PFSK-1 (cell line): ENCODE results near the gene RBMS3.

Experiments
- POLR2AphosphoS5 ChIP-seq: IDR thresholded peaks from 2 replicates; pipeline ENCODE4 v1.6.1; 2012; ENCODE audit warnings: low read depth, mild to moderate bottlenecking, control low read depth, low read length, moderate library complexity
- SIN3A ChIP-seq: IDR thresholded peaks from 2 replicates; pipeline ENCODE4 v1.6.1; 2012; ENCODE audit warnings: mild to moderate bottlenecking, low read length, moderate library complexity, borderline replicate concordance; ENCODE audit not compliant: insufficient read depth
- TAF1 ChIP-seq: IDR thresholded peaks from 2 replicates; pipeline ENCODE4 v1.6.1; 2012; ENCODE audit warnings: low read length, control low read depth, borderline replicate concordance; ENCODE audit not compliant: insufficient read depth
- TF ChIP-seq, protein P1 (sequence below), 2 experiments: IDR thresholded peaks; 2 replicates each; pipeline versions ENCODE4 v1.6.1 to v1.8.0; 2011 to 2012; ENCODE audit warnings: low read depth in 2 of 2, low read length in 2 of 2, control low read depth in 1 of 2, inconsistent platforms in 1 of 2, mild to moderate bottlenecking in 1 of 2, moderate library complexity in 1 of 2; ENCODE audit not compliant: insufficient read depth in 1 of 2

DNA sequence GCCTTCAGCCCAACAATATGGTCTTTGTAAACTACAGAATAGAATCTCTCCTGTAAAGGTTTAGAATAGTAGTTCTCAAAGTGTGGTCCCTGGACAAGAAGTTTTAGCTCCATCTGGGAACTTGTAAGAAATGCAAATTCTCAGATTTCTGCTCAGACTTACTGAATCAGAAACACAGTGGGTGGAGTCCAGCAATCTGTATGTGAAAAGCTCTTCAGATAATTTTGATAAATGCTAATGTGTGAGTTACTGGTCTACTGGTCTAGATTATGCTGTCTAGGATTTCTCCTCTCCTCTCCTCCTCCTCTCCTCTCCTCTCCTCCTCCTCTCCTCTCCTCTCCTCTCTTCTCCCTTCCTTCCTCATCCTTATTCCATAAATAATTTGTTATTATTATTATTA lies 57.5 kb downstream of the RBMS3 start:
- TF ChIP-seq POLR2AphosphoS5 = no peak
- no peak for TF ChIP-seq TAF1
- TF ChIP-seq, protein P1, sequence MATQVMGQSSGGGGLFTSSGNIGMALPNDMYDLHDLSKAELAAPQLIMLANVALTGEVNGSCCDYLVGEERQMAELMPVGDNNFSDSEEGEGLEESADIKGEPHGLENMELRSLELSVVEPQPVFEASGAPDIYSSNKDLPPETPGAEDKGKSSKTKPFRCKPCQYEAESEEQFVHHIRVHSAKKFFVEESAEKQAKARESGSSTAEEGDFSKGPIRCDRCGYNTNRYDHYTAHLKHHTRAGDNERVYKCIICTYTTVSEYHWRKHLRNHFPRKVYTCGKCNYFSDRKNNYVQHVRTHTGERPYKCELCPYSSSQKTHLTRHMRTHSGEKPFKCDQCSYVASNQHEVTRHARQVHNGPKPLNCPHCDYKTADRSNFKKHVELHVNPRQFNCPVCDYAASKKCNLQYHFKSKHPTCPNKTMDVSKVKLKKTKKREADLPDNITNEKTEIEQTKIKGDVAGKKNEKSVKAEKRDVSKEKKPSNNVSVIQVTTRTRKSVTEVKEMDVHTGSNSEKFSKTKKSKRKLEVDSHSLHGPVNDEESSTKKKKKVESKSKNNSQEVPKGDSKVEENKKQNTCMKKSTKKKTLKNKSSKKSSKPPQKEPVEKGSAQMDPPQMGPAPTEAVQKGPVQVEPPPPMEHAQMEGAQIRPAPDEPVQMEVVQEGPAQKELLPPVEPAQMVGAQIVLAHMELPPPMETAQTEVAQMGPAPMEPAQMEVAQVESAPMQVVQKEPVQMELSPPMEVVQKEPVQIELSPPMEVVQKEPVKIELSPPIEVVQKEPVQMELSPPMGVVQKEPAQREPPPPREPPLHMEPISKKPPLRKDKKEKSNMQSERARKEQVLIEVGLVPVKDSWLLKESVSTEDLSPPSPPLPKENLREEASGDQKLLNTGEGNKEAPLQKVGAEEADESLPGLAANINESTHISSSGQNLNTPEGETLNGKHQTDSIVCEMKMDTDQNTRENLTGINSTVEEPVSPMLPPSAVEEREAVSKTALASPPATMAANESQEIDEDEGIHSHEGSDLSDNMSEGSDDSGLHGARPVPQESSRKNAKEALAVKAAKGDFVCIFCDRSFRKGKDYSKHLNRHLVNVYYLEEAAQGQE (IDR thresholded peaks at IDR 0.05; ENCODE audit: insufficient read depth in 1 of 2, low read depth in 2 of 2, low read length in 2 of 2) = no peak
- no peak for TF ChIP-seq SIN3A
